HG03378 (cell line): ENCODE results near the gene EFHC1.
"Not testable (repeated sequence)": the region's sequence is repeated elsewhere in the genome, so short reads cannot be mapped to it uniquely, and the experiment has no call there.

Experiments
- ATAC-seq: cut with Tn5 transposase; IDR thresholded peaks from one replicate; pipeline ENCODE4 v1.9.1; 2021; ENCODE audit warnings: mild to moderate bottlenecking, moderate library complexity; ENCODE audit not compliant: unreplicated experiment

The EFHC1 gene

DNA sequence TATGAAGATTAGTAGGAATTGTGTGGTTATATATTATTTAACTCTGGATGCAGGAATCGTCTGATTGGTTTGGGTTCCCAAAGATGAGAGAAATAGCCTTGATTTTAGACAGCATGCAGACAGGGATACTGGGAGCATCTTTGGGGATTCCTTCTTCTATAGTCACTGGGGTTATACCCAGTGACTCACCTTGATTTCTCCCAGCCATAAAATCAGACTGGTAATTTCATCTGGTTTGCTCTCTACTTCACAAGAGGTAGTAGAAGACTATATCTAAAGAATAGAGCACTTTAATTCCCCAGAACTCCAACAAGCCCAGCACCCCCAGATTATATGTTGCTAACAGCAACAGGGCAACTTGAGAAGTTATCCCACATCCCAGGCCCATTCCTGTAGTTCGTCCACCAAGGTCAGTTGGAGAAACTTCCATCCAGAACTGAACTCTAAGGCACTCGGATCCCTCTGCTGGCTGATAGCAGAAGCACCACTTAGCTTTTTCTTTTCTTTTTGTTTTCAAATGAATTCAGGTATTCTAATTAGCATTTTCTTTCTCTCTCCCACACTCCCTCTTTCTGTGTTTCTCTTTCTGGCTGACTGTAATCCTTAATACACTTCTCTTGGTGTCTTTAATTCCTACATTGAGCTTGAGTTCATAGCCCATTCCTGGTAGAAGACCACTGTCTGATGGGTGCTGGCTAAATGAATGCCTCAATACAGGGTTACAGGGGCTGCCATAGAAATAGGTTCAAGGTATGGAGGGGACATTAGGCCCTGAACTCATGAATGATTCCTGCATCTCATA lies 20.4 kb upstream of the EFHC1 start:
- peak; percentile 54 for ATAC-seq

DNA sequence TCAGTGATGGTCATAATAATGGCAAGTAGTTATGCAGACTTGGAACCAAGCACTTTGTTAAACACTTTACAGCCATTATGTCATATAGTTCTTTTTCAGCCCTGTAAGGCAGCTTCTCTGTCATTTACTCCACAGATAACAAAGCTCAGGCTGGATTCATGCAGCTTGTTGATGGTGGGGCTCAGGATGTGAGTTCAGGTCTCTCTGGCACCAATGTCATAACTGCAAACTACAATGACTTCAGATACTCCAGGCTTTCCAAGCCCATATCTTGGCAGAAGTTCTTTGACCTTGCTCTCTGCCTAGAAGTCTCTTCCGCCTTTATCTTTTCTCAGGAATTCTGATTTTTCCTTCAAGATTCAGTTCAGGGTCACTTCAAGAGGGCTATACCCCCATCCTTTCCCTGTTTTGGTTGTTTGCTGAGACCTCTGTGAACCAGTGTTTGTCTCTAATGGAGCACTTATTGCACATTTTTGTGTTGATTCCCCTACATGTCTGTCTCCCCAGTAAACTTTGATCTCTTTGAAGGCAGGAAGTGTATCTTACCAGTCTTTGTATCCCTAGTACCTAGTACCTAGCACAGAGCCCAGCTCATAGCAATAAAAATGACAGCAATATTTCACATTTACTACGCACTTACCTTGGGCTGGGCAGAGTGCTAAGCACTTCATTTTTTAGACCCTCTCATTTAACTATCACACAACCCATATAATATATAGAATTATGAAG lies 19.7 kb upstream of the EFHC1 start:
- ATAC-seq, result no peak

DNA sequence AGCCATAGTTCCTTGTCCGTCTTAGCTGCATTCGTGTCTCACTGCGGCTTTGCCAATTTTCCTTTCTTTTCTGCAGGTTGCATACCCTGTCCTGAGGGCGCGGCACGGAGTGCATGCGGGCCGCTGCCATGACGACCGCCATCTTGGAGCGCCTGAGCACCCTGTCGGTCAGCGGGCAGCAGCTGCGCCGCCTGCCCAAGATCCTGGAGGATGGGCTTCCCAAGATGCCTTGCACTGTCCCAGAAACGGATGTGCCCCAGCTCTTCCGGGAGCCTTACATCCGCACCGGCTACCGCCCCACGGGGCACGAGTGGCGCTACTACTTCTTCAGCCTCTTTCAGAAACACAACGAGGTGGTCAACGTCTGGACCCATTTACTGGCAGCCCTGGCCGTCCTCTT lies 17.1 kb upstream of the EFHC1 start:
- no peak for ATAC-seq

DNA sequence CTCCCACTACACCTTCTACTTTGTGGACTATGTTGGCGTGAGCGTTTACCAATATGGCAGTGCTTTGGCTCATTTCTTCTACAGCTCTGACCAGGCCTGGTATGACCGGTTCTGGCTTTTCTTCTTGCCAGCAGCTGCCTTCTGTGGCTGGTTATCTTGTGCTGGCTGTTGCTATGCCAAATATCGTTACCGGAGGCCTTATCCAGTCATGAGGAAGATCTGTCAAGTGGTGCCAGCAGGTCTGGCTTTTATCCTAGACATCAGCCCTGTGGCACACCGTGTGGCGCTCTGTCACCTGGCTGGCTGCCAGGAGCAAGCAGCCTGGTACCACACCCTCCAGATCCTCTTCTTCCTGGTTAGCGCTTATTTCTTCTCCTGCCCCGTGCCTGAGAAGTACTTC lies 16.5 kb upstream of the EFHC1 start:
- no peak for ATAC-seq

DNA sequence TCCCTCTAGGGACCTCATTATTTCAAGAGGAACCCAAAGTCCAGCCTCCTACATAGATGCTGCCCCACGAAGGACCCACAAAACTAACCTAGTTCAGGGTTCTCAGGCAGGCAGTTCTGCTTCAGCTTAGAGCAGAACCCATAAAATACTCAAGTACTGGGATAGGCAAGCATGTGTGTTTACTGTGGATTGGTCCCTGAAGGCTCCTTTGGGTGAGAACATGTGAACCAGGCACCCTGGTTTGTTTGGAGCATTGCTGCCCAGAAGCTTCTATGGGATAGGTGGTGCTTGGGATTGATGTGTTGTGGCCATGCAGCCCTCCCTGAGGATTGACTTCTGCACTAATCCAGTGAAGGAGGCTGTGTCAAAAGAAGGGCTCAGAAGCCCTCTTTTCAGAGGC lies 14.9 kb upstream of the EFHC1 start:
- ATAC-seq, result no peak

DNA sequence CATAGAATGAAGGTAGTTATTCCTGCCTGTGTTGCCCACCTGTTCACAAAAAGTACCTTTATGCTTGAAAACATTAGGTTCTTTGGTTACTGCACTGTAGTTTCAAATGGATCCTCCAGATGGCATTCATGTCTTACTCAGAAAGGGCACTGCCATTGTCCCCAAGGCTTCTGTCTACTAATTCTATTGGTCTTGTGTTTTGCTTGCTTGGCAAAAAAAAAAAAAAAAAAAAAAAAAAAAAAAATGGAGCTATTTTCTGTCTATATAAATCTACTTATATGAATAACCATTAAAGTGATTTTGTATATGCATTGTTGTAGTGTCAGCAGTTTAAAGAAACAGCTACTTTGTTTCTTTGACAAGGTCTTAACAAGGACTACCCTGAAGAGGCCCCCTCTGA lies 12.7 kb upstream of the EFHC1 start:
- peak; percentile 80 for ATAC-seq

DNA sequence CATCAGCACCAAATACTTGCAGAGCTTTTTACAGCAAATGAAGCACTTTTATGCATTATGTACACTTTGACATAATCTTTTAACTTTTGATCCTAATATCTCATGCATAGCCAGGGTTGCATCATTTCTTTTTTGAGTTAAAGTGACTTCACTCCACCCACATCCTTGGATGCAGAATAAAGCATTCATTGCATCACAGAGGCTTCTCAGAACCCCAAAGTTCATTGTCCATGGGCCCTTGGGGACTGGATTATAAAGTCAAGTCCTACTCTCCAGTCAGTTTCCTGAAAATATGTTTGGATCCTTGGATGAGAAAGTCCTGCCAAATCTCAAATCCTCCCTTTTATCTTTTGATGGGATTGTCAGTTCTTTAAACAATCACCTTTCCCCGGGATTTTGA lies 10.6 kb upstream of the EFHC1 start:
- ATAC-seq, result no peak

DNA sequence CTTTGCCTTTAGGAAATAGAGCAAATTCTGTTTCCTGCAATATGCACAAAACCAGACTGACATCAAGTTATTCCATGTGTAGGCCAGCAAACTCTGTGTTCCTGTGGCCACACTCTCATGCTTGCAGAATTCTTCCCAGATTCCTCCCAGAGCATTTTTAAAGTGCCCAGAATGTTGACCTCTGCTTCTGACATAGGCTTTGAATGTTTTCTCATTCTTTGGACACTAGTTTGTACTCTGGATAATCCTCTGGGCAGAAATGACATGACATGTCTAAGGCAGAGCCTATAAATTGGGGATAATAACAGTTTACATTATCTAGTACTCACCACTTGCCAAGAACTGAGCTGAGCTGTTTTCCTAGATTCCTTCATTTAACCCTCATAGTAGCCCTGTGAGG lies 9.2 kb upstream of the EFHC1 start:
- ATAC-seq, result no peak

DNA sequence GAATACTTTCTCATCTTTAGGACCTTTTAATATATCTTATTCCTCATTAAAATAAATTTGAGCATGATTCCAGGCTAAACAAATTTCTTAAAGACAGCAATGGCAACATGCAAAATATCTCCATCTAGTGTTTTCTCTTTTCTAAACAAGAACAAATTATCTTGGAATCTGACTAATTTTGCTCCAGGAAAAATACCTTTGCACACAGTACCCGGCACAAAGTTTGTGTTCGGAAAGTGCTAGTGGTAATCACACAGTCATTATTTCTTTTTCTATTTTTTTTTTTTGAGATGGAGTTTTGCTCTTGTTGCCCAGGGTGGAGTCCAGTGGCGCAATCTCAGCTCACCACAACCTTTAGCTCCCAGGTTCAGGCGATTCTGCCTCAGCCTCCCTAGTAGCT lies 8.2 kb upstream of the EFHC1 start:
- ATAC-seq, result no peak

DNA sequence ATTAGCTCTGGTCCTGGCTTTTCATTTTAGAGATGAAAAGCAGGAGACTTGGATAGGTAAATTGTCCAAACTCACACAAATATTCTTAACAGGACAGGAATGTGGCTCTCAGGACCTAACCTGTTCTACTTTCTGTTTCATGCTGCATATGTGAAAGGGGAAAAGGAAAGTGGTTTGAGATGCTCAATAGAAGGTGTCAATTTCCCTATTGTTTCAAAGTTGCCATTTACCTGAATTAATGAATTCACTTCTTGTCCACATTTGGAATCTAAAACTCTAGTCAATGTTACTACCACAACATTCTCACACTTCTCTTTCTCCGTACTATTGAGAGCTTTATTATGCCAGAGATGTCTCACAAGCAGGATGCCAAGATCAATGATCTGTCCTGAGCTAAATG lies 4.8 kb upstream of the EFHC1 start:
- no peak for ATAC-seq

DNA sequence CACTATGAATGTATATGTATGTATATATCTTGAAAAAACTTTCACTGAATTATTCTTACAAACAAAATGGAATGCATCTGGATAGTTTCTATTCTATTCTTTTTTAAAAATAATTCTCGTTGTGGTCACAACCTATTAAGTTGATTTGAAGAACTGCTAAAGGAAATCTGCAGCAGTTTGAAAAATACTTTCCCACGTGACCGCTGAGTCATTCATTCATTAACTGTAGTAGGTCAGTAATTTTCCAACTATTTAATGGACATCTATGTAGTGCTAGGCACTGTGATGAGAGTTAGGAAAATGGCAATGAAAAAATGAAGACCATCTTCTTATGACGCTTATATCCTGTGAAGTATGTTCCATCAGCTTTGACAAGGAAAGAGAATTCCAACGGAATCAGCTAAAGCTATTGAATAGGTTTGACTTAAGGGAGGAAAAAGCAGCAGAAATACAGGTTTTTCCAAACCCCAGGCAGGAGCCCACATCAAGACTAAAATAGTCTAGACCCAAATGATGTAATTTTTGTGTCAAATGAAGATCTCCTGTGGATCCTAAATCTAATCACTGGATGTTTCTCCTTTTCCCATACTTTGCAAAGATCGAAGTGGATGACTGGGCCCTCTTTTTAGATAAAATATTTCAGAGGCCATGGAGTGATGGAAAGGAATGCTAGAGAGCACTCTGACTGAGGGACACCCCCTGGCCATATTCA lies 4.1 kb upstream of the EFHC1 start:
- ATAC-seq, result no peak

DNA sequence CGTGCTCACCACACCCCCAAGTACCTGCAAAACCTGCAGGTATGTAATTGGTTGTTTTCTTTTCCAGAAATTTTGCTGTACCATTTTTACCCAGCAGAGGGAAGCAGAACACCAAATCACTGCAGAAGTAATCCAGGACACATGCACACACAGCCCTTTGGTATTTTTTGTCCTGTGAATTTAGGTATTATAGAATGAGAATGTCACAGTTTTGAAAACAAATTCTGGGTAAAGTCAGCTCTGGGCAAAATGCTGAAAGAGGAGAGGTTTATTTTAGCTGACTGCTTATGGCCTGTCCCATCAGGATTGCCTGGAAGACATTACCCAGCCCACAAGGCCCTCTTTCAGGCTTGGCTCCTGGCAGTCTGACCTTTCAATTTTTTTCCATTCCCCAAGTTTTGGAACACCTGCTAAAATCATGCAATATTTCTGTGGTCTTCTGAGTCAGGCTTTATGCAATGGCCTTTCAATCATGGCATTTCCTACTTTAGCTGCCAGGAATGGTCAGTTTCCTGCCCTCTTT lies 3.5 kb upstream of the EFHC1 start:
- ATAC-seq, result peak; percentile 20

DNA sequence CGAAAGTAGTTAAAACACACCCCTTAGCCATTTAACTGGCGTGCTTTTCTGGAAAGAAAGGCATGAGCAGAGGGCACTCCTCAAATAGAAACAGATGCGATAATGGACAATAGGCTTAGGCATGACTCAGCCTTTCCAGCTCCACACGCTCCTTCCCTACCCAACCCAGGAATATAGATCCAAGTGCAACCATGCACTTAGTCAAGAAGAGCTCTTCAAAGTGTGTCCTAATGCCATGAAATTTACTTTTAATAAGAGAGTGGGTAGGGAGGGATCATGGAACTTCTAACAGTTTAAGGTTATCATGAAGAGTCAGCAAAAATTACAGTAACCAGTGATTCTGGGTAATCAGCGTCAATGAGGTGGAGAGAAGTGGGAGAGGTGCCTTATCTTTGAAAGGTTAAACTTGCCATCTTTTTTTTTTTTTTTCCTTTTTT lies 2.4 kb upstream of the EFHC1 start:
- ATAC-seq, result no peak

DNA sequence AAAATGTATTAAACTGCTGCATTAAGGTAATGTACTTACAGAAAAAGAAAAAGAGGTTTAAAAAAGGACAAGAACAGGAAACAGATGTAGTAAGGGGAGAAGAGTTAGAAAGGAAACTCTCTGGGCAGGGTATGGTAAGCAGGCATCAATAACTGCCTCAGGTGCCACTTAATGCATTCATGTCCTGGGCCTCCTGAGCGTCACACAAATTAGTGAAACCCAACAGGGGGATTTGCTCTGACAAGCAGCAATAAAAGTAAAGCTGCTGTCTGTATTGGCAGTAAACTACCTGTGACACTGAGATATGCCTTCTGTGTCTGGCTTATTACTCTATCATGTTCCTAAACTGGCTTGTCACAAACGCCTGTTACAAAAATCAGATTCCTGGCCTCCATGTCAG lies 1.5 kb upstream of the EFHC1 start:
- no peak for ATAC-seq

DNA sequence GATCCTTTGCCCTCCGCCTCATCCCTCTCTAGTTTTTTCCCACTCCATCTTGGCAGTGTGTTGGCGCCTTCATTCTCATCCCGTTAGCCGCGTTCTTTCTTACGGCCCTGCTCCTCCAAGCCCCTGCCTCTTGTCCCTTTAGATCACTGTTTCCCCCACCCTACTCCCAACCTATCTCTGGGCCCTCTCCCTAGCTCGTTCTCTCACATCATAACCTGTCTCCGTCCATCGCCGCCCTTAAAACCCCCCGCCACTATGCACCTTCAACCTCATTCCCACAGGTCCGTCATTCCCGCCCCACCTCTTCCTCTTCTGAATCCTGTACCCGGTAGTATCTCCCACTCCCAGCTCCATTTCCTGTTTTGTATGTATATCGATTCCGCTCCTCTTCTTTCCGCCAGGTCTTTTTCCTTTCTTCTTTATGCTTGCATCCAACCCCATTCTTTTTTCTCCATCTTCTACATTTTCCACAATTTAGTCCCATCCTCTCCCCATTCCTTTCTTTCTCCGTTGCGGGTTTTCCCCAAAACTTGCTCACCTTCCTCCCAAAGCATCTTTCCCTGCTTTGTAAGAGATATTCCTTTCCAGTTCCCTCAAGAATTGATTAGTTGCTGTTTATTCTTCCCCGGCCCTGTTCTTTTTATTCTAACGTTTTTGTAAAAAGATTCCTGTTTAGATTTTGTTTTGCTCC lies 671 bp downstream of the EFHC1 start:
- ATAC-seq, result no peak

DNA sequence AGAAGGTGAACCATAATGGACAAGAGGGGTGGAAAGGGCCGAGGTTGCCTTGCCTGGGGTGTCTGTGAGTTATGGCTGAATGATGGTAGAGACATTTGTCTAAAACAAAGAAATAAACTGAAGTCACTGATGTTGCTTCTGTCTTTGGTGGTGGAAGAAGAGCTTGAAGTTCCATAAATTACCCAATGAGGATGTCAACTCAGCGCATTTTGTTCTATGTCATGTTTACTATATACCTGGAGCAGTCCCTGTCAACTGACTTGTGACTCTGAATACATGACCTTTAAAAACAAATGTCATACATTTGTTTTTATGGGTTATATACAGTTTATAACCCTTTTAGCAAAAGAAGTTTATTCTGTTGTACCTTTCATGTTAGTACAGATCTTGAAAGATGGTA lies 2.0 kb downstream of the EFHC1 start:
- ATAC-seq, result no peak

DNA sequence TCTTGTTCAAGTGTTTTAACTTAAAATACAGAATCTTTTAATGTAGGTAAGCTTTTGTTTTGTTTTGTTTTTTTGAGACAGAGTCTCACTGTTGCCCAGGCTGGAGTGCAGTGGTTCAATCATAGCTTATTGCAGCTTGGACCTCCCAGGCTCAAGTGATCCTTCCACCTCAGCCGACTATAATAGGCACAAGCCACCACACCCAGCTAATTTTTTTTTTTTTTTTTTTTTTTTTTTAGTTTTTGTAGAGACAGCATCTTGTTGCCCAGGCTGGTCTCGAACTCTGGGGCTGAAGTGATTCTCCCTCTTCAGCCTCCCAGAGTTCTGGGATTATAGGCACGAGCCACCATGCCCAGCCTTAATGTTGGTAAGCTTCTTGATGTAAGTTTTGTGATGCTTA lies 3.3 kb downstream of the EFHC1 start:
- ATAC-seq, result no peak

DNA sequence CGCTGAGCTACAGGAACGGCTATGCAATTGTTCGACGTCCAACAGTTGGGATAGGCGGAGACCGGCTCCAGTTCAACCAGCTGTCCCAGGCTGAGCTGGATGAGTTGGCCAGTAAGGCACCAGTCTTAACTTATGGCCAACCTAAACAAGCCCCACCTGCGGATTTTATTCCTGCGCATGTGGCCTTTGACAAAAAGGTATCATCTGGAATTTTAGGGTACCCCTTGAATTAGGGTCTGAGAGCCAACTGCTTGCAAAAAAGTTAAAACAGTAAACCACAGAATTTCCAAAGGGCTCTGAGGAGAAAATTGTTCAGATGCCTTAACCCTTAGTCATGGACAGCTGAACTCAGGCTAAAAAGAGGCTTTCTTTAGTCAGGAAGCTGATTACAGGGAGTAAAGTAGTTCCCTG lies 3.8 kb downstream of the EFHC1 start:
- ATAC-seq, result no peak

DNA sequence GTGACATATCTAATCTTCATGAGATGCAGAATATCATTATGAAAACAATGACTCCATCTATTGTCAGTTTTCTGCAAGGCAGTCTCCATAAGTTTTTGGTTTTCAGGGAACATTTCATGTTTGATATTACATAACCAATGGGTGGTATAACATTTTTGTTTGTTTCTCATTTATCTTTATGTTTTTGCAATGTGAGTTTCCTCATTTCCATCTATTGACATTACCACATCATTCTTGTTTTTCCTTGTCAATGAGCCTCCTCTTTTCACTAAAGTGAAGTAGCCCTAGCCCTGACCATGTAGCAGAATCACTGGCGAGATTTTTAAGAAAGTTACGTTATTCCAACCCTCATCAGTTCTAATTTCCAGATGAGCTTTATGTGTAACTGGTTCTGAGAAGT lies 4.4 kb downstream of the EFHC1 start:
- no peak for ATAC-seq

DNA sequence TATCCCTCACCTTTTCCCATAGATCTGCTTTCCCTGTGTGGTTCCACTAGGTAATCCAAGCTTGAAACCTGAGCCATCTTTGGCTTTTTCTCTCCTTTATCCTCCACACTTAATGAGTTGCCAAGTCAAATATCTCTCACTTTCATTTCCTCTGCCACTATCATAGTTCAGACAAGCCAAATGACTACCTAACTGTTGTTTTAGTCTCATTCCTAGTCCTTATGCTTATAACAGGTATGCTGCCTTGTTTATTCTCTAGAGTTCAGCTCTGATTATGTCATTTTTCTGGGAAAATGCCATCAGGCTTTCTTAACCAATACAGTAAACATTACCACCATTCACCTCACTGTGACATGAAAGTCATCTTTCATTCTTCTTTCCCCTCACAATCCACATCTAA lies 6.5 kb downstream of the EFHC1 start:
- ATAC-seq, result no peak

DNA sequence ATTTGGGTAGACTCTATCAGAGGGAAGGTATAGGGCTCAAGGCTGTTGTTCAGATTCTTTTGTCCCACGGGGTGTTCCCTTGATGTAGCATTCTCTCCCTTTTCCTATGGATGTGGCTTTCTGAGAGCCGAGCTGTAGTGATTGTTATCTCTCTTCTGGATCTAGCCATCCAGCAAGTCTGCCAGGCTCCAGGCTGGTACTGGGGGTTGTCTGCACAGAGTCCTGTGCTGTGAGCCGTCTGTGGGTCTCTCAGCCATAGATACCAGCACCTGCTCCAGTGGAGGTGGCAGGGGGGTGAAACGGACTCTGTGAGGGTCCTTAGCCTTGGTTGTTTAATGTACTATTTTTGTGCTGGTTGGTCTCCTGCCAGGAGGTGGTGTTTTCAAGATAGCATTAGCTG lies 13.2 kb downstream of the EFHC1 start:
- not testable (repeated sequence) for ATAC-seq
